OCI-LY7 (cell line): ENCODE measurements around the gene CCL14. TPM values are rescaled to one million over a fixed set of nuclear protein-coding genes. Genes with fewer than 3 reads are reported as not detected.
"Not testable (repeated sequence)": the region's sequence is repeated elsewhere in the genome, so short reads cannot be mapped to it uniquely, and the experiment has no call there.

Source experiments
- BruUV-seq: library from RNA; stranded (reverse); fragments of 400-500 nt; replicated peaks from 2 replicates; lab custom pipeline; 2021; lab: Mats Ljungman, UMichigan
- CTCF ChIA-PET: fragments of 300-600 bp; sonication (Branson Sonifier 250); formaldehyde crosslinking; loops from one replicate; lab custom pipeline; 2022; ENCODE audit warnings: antibody characterized with exemption; ENCODE audit not compliant: unreplicated experiment; lab: Charles Lee
- POLR2A ChIA-PET: fragments of 300-600 bp; sonication (Branson Sonifier 250); formaldehyde crosslinking; loops from one replicate; lab custom pipeline; 2022; ENCODE audit warnings: antibody characterized with exemption; lab: Charles Lee
- DNase-seq: peaks from one replicate; pipeline ENCODE4 v3.0.0-alpha.2; 2015; ENCODE audit warnings: low spot score
- H2AFZ ChIP-seq: fragments of 200-600 bp; sonication (generic), shearing (Covaris generic); 2 replicates; pipeline ENCODE4 v1.6.1; 2014; ENCODE audit warnings: mild to moderate bottlenecking, antibody characterized with exemption, low read length, moderate library complexity
- H3K27ac ChIP-seq: fragments of 200-600 bp; sonication (generic); 2 replicates; pipeline ENCODE4 v1.5.1; 2014; ENCODE audit warnings: mixed run types, low read depth, mild to moderate bottlenecking, moderate library complexity, low read length, inconsistent platforms; ENCODE audit not compliant: poor library complexity, severe bottlenecking
- H3K36me3 ChIP-seq: fragments of 200-600 bp; sonication (generic); 2 replicates; pipeline ENCODE4 v1.6.1; 2014; ENCODE audit warnings: mild to moderate bottlenecking, antibody characterized with exemption, low read length, moderate library complexity, mixed read lengths; ENCODE audit not compliant: insufficient read depth
- H3K4me1 ChIP-seq: fragments of 200-600 bp; sonication (generic); 2 replicates; pipeline ENCODE4 v1.5.1; 2014; ENCODE audit warnings: mild to moderate bottlenecking, low read length; ENCODE audit not compliant: insufficient read depth, poor library complexity, severe bottlenecking
- H3K4me2 ChIP-seq: fragments of 200-600 bp; sonication (generic); 2 replicates; pipeline ENCODE4 v1.6.1; 2014; ENCODE audit warnings: mild to moderate bottlenecking, low read length
- H3K4me3 ChIP-seq: fragments of 200-600 bp; sonication (generic); 2 replicates; pipeline ENCODE4 v1.5.1; 2014; ENCODE audit warnings: mild to moderate bottlenecking, low read depth, low read length; ENCODE audit not compliant: poor library complexity, severe bottlenecking
- H3K79me2 ChIP-seq: fragments of 200-600 bp; sonication (generic); 2 replicates; pipeline ENCODE4 v1.6.1; 2016; ENCODE audit warnings: low read depth, mild to moderate bottlenecking, low read length, moderate library complexity, mixed read lengths; ENCODE audit not compliant: insufficient read depth
- H3K9me2 ChIP-seq: fragments of 200-600 bp; sonication (generic); 2 replicates; pipeline ENCODE4 v1.6.1; 2016; ENCODE audit warnings: mild to moderate bottlenecking, low read length, mixed read lengths; ENCODE audit not compliant: insufficient read depth
- H3K9me3 ChIP-seq: fragments of 200-600 bp; sonication (generic); 2 replicates; pipeline ENCODE4 v1.6.1; 2014; ENCODE audit warnings: mild to moderate bottlenecking, mixed run types, low read length, mixed read lengths
- H4K20me1 ChIP-seq: fragments of 200-600 bp; sonication (generic); 2 replicates; pipeline ENCODE4 v1.6.1; 2014; ENCODE audit warnings: mild to moderate bottlenecking, antibody characterized with exemption, low read length, moderate library complexity, mixed read lengths; ENCODE audit not compliant: insufficient read depth
- CTCF ChIP-seq: fragments of 200-600 bp; sonication (generic); conservative IDR thresholded peaks from 2 replicates; pipeline ENCODE4 v1.5.1; 2014; ENCODE audit warnings: mild to moderate bottlenecking, antibody characterized with exemption, low read length, moderate library complexity, mixed read lengths
- EZH2phosphoT487 ChIP-seq: fragments of 200-600 bp; sonication (generic); IDR thresholded peaks from 2 replicates; pipeline ENCODE4 v1.6.1; 2018; ENCODE audit warnings: low read depth, borderline replicate concordance, mild to moderate bottlenecking, mixed run types, antibody characterized with exemption, low read length, moderate library complexity, mixed read lengths
- intact Hi-C: fragments of 100-400 bp; cut with micrococcal nuclease; formaldehyde crosslinking; loops from one replicate; pipeline ENCODE4 v1.10.0; 2022; ENCODE audit not compliant: unreplicated experiment
- total RNA-seq, 2 experiments: library from RNA; depleted of rRNA in 1 of 2; stranded (reverse); fragments of >200 nt in 1 of 2; shearing (Covaris generic) in 1 of 2; gene quantifications; 2 replicates each; pipeline ENCODE4 v1.2.3, GENCODE V29; 2014 to 2022

CCL14 gene
- total RNA-seq, 2 experiments from 2014 or later = not detected

- Histone ChIP-seq H3K4me1 (no peaks in the 10 kb centered on the region), H3K27ac (no peak overlapping the region), H3K79me2 (no peaks in the 10 kb centered on the region), H3K9me3 (no peaks in the 10 kb centered on the region), H3K36me3 (no peaks in the 10 kb centered on the region), H3K9me2 (no peaks in the 10 kb centered on the region), H3K4me2 (no peak overlapping the region), H3K4me3 (no peak overlapping the region), H4K20me1 (no peaks in the 10 kb centered on the region), H2AFZ (no peak overlapping the region)
- no TSS peak for BruUV-seq
- intact Hi-C loops = no loop called here
- TF ChIP-seq CTCF = no peak
- no peak for TF ChIP-seq EZH2phosphoT487
- CTCF ChIA-PET = no interaction called here
- POLR2A ChIA-PET = interaction anchor here (1.1 kb wide), 1 partner anchor 30 kb away, joined by 3 read pairs; no protein-coding TSS in a partner anchor
- no peak for DNase-seq
Observed at GRCh38 chr17:36019423-36019822, 32.9 kb upstream of the CCL14 start.

- Histone ChIP-seq H4K20me1 (no peaks in the 10 kb centered on the region), H3K36me3 (no peaks in the 10 kb centered on the region), H3K4me2 (no peak within 1 kb of the TSS), H3K4me3 (no peak within 1 kb of the TSS), H3K4me1 (no peaks in the 10 kb centered on the region), H3K9me2 (no peaks in the 10 kb centered on the region), H3K27ac (no peak within 1 kb of the TSS), H2AFZ (no peak within 1 kb of the TSS), H3K79me2 (no peaks in the 10 kb centered on the region), H3K9me3 (no peaks in the 10 kb centered on the region)
- ChIA-PET CTCF (no interaction called here), POLR2A (no interaction called here)
- no peak for DNase-seq
- TF ChIP-seq EZH2phosphoT487 = no peak
- no peak for TF ChIP-seq CTCF
- intact Hi-C loops = no loop called here
- BruUV-seq = no TSS peak
Observed at GRCh38 chr17:36017799-36018198, 31.3 kb upstream of the CCL14 start, which contains the start of gene CCL23. CCL23 (minus strand) TSS chr17:36017972; CDS start chr17:36017897, 75 bp downstream.

- no peaks in the 10 kb centered on the region for H3K9me3 ChIP-seq
- ChIA-PET CTCF (no interaction called here), POLR2A (no interaction called here)
- intact Hi-C loops = no loop called here
- no peak overlapping the region for H3K4me3 ChIP-seq
- H3K36me3 ChIP-seq = no peaks in the 10 kb centered on the region
- H3K4me1 ChIP-seq = no peaks in the 10 kb centered on the region
- no peaks in the 10 kb centered on the region for H4K20me1 ChIP-seq
- TF ChIP-seq CTCF (no peak), EZH2phosphoT487 (no peak)
- H3K27ac ChIP-seq = no peak overlapping the region
- no peaks in the 10 kb centered on the region for H3K9me2 ChIP-seq
- no peak overlapping the region for H3K4me2 ChIP-seq
- no peak for DNase-seq
- H2AFZ ChIP-seq = no peak overlapping the region
- no peaks in the 10 kb centered on the region for H3K79me2 ChIP-seq
- BruUV-seq = no TSS peak
Observed at GRCh38 chr17:36016555-36016954, 30.0 kb upstream of the CCL14 start.

GRCh38 chr17:36015895-36016294 is 29.4 kb upstream of the CCL14 start:
- H2AFZ ChIP-seq, CTCF ChIA-PET, H4K20me1 ChIP-seq, H3K4me3 ChIP-seq, H3K9me3 ChIP-seq, H3K4me2 ChIP-seq, intact Hi-C loops, H3K27ac ChIP-seq, DNase-seq, BruUV-seq, H3K79me2 ChIP-seq, H3K9me2 ChIP-seq, H3K4me1 ChIP-seq, H3K36me3 ChIP-seq: not testable (repeated sequence)
- POLR2A ChIA-PET = interaction anchor here (0.8 kb wide), 1 partner anchor 11 kb away, joined by 3 read pairs; no protein-coding TSS in a partner anchor
